G401.6 (cell line): ENCODE results near the gene DGUOK.

Experiments used
- FAIRE-seq: peaks from 2 replicates; lab custom pipeline; 2012; peaks lifted over from hg19 to GRCh38; lab: Jason Lieb, UNC

Gene DGUOK

DNA sequence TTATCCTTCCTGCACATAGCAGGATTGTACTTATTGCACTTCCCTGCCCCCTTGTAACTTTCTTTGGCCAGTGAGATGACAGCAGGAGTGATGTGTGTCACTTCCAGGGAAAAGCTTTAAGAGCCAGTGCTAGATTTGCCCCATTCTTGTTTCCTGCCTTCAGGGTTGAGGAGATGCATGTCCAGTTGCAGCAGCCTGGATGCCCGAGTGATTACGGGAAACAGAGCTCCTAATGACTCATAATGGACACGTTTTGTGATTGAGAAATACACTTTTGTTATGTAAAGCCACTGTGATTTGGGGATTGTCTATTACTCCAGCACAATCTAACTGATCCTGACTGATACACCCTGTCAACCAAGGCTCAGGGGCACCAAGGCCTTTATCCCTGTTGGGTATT lies 53.0 kb downstream of the DGUOK start:
- no peak for FAIRE-seq

- FAIRE-seq = no peak
These were observed 53.9 kb downstream of the DGUOK start for GRCh38 chr2:73980566-73980965.

DNA sequence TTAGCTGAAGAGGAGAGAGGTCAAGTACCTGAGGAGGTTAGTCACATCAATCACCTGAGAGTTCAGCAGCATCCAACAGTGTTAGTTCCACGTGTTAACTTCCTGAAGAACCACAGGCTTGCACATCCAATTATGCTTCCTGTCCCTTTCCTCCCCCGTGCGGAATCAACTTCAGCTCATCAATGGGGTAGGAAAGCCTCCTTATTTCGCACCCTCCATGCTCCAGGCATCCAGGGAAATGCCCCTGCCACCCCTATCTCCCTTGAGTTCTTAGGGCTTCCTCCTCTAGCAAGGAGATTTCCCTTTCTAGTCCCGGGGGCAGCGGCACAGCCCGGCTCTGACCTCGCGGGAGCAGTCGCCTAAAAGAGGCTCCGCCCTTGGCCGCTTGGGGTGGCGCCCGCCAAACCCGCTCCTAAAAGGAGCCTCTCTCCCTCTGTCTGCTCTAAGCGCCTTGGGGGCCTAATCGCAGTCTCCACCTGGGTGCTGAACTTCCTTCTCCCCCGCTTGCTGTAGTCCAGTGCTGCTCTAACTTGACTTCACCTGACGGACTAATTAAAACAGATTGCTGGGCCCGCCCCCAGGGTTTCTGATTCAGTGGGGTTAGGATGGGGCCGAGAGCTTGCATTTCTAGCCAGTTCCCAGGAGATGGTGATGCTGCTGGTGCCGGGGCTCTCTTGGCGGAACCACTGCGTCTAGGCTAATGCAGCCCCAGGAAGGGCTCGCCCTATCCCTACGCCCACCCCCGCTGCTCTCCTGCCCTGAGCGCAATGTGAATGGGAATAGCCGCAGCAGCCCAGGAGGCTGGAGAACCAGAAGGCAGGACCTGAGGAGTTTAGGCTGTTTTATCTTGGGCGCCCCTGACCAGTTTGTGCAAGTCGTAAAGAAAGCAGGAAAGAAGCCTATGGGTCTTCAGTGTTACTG lies 54.7 kb downstream of the DGUOK start:
- no peak for FAIRE-seq

DNA sequence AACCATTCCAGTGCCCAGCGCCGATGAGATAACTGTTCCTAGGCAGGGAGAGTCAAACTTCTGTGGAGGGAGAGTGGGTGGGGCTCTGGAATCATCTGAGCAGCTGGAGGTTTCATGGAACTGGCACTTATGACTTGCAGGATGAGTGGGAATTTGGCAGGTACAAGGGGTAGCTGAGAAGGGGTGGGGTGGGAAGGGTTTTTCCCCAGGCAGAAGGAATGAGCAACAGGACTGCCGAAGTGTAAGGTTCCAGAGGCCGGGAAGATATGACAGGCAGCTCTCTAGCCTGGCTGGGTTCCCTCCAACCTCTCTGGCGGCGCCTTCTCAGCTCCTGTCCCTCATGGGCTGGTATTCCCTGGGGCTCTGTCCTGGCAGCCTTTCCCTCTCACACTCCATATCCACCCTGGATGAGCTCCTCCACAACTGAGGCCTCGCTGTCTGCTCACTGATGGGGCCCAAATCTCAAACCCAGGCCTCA lies 55.5 kb downstream of the DGUOK start:
- FAIRE-seq = no peak

GRCh38 chr2:73983322-73984202 lies 56.9 kb downstream of the DGUOK start:
- no peak for FAIRE-seq

DNA sequence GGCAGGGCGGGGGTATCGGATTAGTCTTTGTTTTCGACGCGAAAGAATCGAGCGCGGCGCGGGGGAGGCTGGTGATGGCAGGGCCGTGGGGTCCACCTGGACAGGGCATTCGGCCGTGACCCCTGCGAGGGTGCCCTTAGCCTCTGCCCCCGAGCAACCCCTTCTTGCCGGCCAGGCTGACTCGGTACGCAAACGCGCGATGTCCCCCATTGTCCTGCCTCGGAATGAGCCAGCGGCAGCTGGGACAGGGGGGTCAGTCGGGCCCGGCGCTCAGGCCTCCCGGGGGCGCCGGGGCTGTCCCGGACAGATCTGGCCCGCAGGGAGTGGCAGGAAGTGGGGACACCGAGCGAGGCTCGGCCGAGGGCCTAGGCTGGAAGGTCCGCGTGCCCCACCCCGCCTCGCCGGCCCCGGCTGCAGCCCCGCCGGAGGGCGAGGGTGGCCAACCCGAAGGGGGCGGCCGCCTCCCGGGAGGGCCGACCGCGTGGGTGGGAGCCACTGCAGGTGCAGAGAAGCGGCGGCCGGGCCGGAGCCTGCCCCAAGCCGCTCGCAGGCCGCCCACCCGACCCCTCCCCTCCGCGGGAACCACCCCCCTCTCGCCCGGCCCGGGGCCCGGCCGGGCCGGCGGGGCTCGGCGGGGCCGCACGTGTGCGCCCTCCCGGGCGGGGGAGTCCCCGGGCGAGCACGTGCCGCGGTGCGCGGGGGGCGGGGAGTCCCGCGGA lies 57.7 kb downstream of the DGUOK start, which contains the start of gene TET3:
Gene TET3 (plus strand): TSS at position 708 of the 719 bp plus-strand sequence. CDS start 1,494 bp downstream, outside the sequence.
- FAIRE-seq = no peak

- FAIRE-seq = no peak
These were observed 58.2 kb downstream of the DGUOK start for GRCh38 chr2:73984922-73985307.

- FAIRE-seq = no peak
These were observed 58.8 kb downstream of the DGUOK start for GRCh38 chr2:73985308-73986084.

- FAIRE-seq = no peak
These were observed 59.5 kb downstream of the DGUOK start for GRCh38 chr2:73986085-73986681.

GRCh38 chr2:73987109-73987947 lies 60.6 kb downstream of the DGUOK start:
- no peak for FAIRE-seq

GRCh38 chr2:73987948-73988700 lies 61.4 kb downstream of the DGUOK start:
- FAIRE-seq = no peak

GRCh38 chr2:73989972-73990371 lies 63.3 kb downstream of the DGUOK start:
- FAIRE-seq = no peak

GRCh38 chr2:73990531-73990930 lies 63.9 kb downstream of the DGUOK start:
- FAIRE-seq = no peak

DNA sequence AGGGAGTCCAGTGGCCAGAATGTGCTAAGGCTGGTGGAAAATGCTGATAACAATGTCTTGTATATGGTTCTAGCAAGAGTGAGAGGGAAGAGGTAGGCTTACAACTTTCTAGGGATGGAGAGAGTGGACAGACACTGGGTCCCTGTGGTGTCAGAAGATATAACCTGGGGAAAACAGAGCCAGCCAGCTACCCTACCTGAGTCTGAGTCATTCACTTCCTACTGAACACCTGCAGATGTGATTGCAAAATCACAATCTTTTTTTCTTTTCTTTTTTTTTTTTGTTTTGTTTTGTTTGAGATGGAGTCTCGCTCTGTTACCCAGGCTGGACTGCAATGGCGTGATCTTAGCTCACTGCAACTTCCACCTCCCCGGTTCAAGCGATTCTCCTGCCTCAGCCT lies 65.4 kb downstream of the DGUOK start:
- no peak for FAIRE-seq

- FAIRE-seq = no peak
These were observed 66.7 kb downstream of the DGUOK start for GRCh38 chr2:73993376-73993775.

- FAIRE-seq = no peak
These were observed 67.1 kb downstream of the DGUOK start for GRCh38 chr2:73993778-73994177.

GRCh38 chr2:73994178-73994831 lies 67.6 kb downstream of the DGUOK start:
- no peak for FAIRE-seq

DNA sequence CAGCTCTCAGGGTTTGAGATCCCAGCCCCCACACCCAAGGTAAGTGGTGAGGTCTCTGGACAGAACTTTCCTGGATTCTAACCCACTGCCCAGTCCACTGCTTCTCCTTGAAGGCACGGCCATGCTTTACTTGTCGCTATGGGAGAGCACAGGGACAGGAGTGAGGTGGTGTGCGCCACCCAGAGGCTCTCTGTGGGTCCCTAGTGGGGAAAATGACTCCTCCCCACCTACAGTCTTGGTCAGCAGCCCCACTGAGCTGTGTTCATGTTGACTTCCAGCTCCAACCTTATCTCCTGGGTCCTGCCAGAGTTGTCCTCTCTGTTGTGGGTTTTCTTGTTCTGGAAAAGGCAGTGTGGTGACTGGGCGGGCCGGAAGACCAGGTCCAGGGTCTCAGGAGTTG lies 69.1 kb downstream of the DGUOK start:
- FAIRE-seq = no peak

- no peak for FAIRE-seq
These were observed 71.1 kb downstream of the DGUOK start for GRCh38 chr2:73997813-73998212.
